Prostate gland (tissue), 2 donors: Measurements from ENCODE around the gene MAD1L1. TPM values are rescaled to one million over a fixed set of nuclear protein-coding genes. Genes with fewer than 3 reads are reported as not detected.

Experiments
- DNase-seq: peaks from one replicate; pipeline ENCODE4 v3.0.0-alpha.2; 2019; ENCODE audit warnings: low spot score
- H3K27ac ChIP-seq, 2 donors: fragments of 200-600 bp; sonication (generic); 2 replicates each; pipeline ENCODE4 v1.5.1; 2017 to 2019
- H3K27me3 ChIP-seq: fragments of 200-600 bp; sonication (generic); replicated peaks from 2 replicates; pipeline ENCODE4 v1.5.1; 2019; ENCODE audit not compliant: insufficient read depth
- H3K36me3 ChIP-seq, 2 donors: fragments of 200-600 bp; sonication (generic); 1 replicate in 1 of 2; 2 replicates in 1 of 2; pipeline versions ENCODE4 v1.5.1 to v1.8.1; 2017 to 2019
- H3K4me1 ChIP-seq: fragments of 200-600 bp; sonication (generic); replicated peaks from 2 replicates; pipeline ENCODE4 v1.5.1; 2019
- H3K4me3 ChIP-seq, 2 donors: fragments of 200-600 bp; sonication (generic); 2 replicates each; pipeline ENCODE4 v1.5.1; 2017 to 2019
- H3K9me3 ChIP-seq: fragments of 200-600 bp; sonication (generic); 2 replicates; pipeline ENCODE4 v1.5.1; 2017
- CTCF ChIP-seq, 4 experiments: fragments of 200-600 bp in 2 of 4; fragments of 450-650 bp in 2 of 4; sonication (generic) in 2 of 4; IDR thresholded peaks; 1 replicate in 3 of 4; 2 replicates in 1 of 4; pipeline ENCODE4 v1.5.1; 2016 to 2019; ENCODE audit warnings: antibody characterized with exemption in 4 of 4, mild to moderate bottlenecking in 2 of 4, moderate library complexity in 2 of 4
- POLR2A ChIP-seq: fragments of 450-650 bp; IDR thresholded peaks from one replicate; pipeline ENCODE4 v1.6.1; 2016; ENCODE audit warnings: antibody characterized with exemption, mild to moderate bottlenecking
- POLR2AphosphoS5 ChIP-seq: sonication (generic); formaldehyde crosslinking; IDR thresholded peaks from one replicate; pipeline ENCODE4 v1.6.1; 2017; ENCODE audit warnings: antibody characterized with exemption
- WGBS: methylation state at CpG from one replicate; pipeline ENCODE4 v1.1.5; 2018; 5-methylcytosine and 5-hydroxymethylcytosine counted together
- intact Hi-C: fragments of 100-400 bp; cut with DNase I; formaldehyde crosslinking; loops from one replicate; pipeline ENCODE4 v1.14.2; 2022
- total RNA-seq, 2 donors: library from RNA; depleted of rRNA; stranded (reverse); fragments of >200 nt; gene quantifications; one replicate each; pipeline ENCODE4 v1.1.0, GENCODE V29; 2016

Gene MAD1L1
- total RNA-seq, 2 donors from 2014 or later: 79.3 to 91.9 TPM

DNA sequence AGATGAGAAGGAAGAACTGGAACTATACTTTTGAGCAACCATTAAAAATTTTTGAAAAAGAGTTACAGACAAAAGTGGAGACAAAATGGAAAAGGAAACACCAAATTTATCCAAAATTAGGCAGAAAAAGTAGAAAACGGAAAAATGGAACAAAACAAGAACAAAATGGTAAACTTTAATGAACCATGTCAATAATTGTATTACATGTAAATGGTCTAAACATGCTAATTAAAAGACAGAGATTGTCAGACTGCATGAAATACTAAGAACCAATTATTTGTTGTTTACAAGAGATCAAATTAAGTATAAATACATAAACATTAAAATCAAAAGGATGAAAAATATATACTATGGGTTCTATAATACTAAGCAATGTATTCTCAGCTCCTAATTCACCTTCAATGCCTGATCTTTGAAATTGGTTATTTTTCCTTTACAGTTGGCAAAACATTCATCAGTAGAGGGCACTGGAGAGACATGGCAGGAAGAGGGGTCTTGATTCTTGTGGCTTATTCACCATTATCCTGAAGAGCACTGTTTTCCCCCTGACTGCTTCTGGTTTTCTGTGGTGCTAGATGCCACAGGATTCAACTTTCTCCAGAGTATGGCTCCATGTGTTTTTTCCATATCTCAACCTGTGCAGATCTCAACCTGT lies 437.7 kb downstream of the MAD1L1 start:
- Histone ChIP-seq H3K9me3 (no peaks in the 10 kb centered on the region), H3K4me1 (no peaks in the 10 kb centered on the region), H3K27me3 (no peaks in the 10 kb centered on the region), H3K27ac (no peak overlapping the region), H3K36me3 (no peaks in the 10 kb centered on the region), H3K4me3 (no peak overlapping the region)
- WGBS: 13% methylated on average over 1 of the region's 1 CpG
- no peak for DNase-seq
- TF ChIP-seq CTCF (IDR thresholded peaks at IDR 0.05): no peak
- TF ChIP-seq POLR2A: no peak
- no peak for TF ChIP-seq POLR2AphosphoS5
- intact Hi-C loops: no loop called here

- H3K36me3 ChIP-seq: no peaks in the 10 kb centered on the region
- TF ChIP-seq POLR2AphosphoS5 (no peak), CTCF (IDR thresholded peaks at IDR 0.05) (no peak), POLR2A (no peak)
- no peaks in the 10 kb centered on the region for H3K9me3 ChIP-seq
- H3K4me1 ChIP-seq: no peaks in the 10 kb centered on the region
- DNase-seq: no peak
- 91% methylated on average over 17 of the region's 18 CpGs for WGBS
- peaks cover 2% of the 10 kb centered on the region for H3K27me3 ChIP-seq
- H3K27ac ChIP-seq: no peak overlapping the region
- intact Hi-C loops: no loop called here
- no peak overlapping the region for H3K4me3 ChIP-seq
Observed at GRCh38 chr7:1787681-1788235, 445.0 kb downstream of the MAD1L1 start.

- TF ChIP-seq POLR2A: no peak
- no peak for TF ChIP-seq POLR2AphosphoS5
- no peak for TF ChIP-seq CTCF (IDR thresholded peaks at IDR 0.05)
- H3K27ac ChIP-seq: no peak overlapping the region
- H3K4me3 ChIP-seq: no peak overlapping the region
- no peaks in the 10 kb centered on the region for H3K36me3 ChIP-seq
- no peak for DNase-seq
- H3K9me3 ChIP-seq: no peaks in the 10 kb centered on the region
- H3K4me1 ChIP-seq: no peaks in the 10 kb centered on the region
- WGBS: 79% methylated on average over 9 of the region's 9 CpGs
- intact Hi-C loops: no loop called here
- H3K27me3 ChIP-seq: peaks cover 2% of the 10 kb centered on the region
Observed at GRCh38 chr7:1787241-1787640, 445.5 kb downstream of the MAD1L1 start.

DNA sequence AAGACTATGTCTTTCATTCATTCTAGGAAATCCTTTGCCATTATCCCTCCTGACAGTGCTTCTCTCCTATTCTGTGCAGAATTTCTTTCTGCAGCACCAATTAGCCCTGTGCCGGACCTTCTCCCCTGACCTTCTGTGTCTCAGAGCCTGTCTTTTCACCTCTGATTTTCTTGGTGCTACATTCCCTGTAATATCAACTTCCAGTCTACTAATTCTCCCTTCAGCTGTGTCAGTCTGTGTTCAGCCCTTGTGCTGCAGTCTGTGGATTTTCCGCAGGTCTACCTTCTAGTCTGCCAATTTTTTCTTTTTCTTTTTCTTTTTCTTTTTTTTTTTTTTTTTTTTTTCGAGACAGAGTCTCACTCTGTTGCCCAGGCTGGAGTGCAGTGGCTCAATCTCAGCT lies 446.9 kb downstream of the MAD1L1 start:
- TF ChIP-seq POLR2A: no peak
- no peak for TF ChIP-seq CTCF (IDR thresholded peaks at IDR 0.05)
- no peak for TF ChIP-seq POLR2AphosphoS5
- intact Hi-C loops: no loop called here
- Histone ChIP-seq H3K4me1 (no peaks in the 10 kb centered on the region), H3K4me3 (no peak overlapping the region), H3K27me3 (peaks cover 2% of the 10 kb centered on the region), H3K9me3 (no peaks in the 10 kb centered on the region), H3K36me3 (no peaks in the 10 kb centered on the region), H3K27ac (no peak overlapping the region)
- 93% methylated on average over 3 of the region's 3 CpGs for WGBS
- DNase-seq: no peak

- intact Hi-C loops: no loop called here
- no peak for TF ChIP-seq CTCF (IDR thresholded peaks at IDR 0.05)
- no peak for TF ChIP-seq POLR2A
- H3K27ac ChIP-seq: no peak overlapping the region
- WGBS: 94% methylated on average over 12 of the region's 12 CpGs
- H3K27me3 ChIP-seq: peaks cover 2% of the 10 kb centered on the region
- no peaks in the 10 kb centered on the region for H3K36me3 ChIP-seq
- DNase-seq: no peak
- H3K4me3 ChIP-seq: no peak overlapping the region
- H3K4me1 ChIP-seq: no peaks in the 10 kb centered on the region
- no peaks in the 10 kb centered on the region for H3K9me3 ChIP-seq
Observed at GRCh38 chr7:1781369-1781768, 451.4 kb downstream of the MAD1L1 start.
